ENCODE data around the gene FYTTD1. TPM values are rescaled to one million over a fixed set of nuclear protein-coding genes. Genes with fewer than 3 reads are reported as not detected.

Gene FYTTD1
- total RNA-seq, 1 donor from 2014 or later, result 89.1 TPM

GRCh38 chr3:197791892-197792647, 42.4 kb downstream of the FYTTD1 start:
- Mint-ChIP-seq H3K4me3 (ENCODE audit: unreplicated experiment) (peak overlapping the region; percentile 95), H3K9me3 (ENCODE audit: unreplicated experiment) (no peaks in the 10 kb centered on the region), H3K27ac (ENCODE audit: unreplicated experiment) (peak overlapping the region; percentile 92), H3K4me1 (ENCODE audit: low read depth, unreplicated experiment) (no peaks in the 10 kb centered on the region), H3K36me3 (ENCODE audit: low read depth, unreplicated experiment) (peaks cover 2% of the 10 kb centered on the region), H3K27me3 (ENCODE audit: low read depth, unreplicated experiment) (no peaks in the 10 kb centered on the region)
- H3K9ac ChIP-seq (ENCODE audit: low read length), result peak overlapping the region; percentile 98
- H2AFZ ChIP-seq (ENCODE audit: low read depth, low read length), result peak overlapping the region; percentile 84
- H3K9me3 ChIP-seq (ENCODE audit: insufficient read depth, low read depth, low read length), result no peaks in the 10 kb centered on the region
- peaks cover 43% of the 10 kb centered on the region for H4K20me1 ChIP-seq (ENCODE audit: insufficient read depth, low read length)
- H3K27me3 ChIP-seq (ENCODE audit: insufficient read depth, low read length), result no peaks in the 10 kb centered on the region
- peak overlapping the region; percentile 99 for H3K4me2 ChIP-seq (ENCODE audit: low read length)
- peaks cover 5% of the 10 kb centered on the region for H3K4me1 ChIP-seq (ENCODE audit: insufficient read depth, low read length)
- peak overlapping the region; percentile 96 for H3K4me3 ChIP-seq (ENCODE audit: insufficient read depth, low read depth, low read length)
- DNase-seq (ENCODE audit: low read depth) (peak; percentile 16), FAIRE-seq (no peak)
- H3K36me3 ChIP-seq (ENCODE audit: insufficient read depth, low read length), result no peaks in the 10 kb centered on the region
- peaks cover 57% of the 10 kb centered on the region for H3K79me2 ChIP-seq (ENCODE audit: insufficient read depth, low read length)
- peak overlapping the region; percentile 96 for H3K27ac ChIP-seq (ENCODE audit: low read depth, low read length)
- TF ChIP-seq CTCF (IDR thresholded peaks at IDR 0.05; ENCODE audit: insufficient read depth, low read depth, low read length) (no peak), EZH2 (IDR thresholded peaks at IDR 0.05; ENCODE audit: insufficient read depth, low read length) (no peak)

- TF ChIP-seq EZH2 (IDR thresholded peaks at IDR 0.05; ENCODE audit: insufficient read depth, low read length) (no peak), CTCF (IDR thresholded peaks at IDR 0.05; ENCODE audit: insufficient read depth, low read depth, low read length) (no peak)
- FAIRE-seq, result no peak
- Mint-ChIP-seq H3K4me3 (ENCODE audit: unreplicated experiment) (peak overlapping the region; percentile 62), H3K27ac (ENCODE audit: unreplicated experiment) (no peak overlapping the region), H3K27me3 (ENCODE audit: low read depth, unreplicated experiment) (no peaks in the 10 kb centered on the region), H3K4me1 (ENCODE audit: low read depth, unreplicated experiment) (peaks cover 2% of the 10 kb centered on the region), H3K9me3 (ENCODE audit: unreplicated experiment) (no peaks in the 10 kb centered on the region), H3K36me3 (ENCODE audit: low read depth, unreplicated experiment) (no peaks in the 10 kb centered on the region)
- H3K27ac ChIP-seq (ENCODE audit: low read depth, low read length), result no peak overlapping the region
- H3K4me2 ChIP-seq (ENCODE audit: low read length), result peak overlapping the region; percentile 69
- no peak overlapping the region for H2AFZ ChIP-seq (ENCODE audit: low read depth, low read length)
- peaks cover 5% of the 10 kb centered on the region for H3K4me1 ChIP-seq (ENCODE audit: insufficient read depth, low read length)
- DNase-seq (ENCODE audit: low read depth), result peak; percentile 41
- H3K36me3 ChIP-seq (ENCODE audit: insufficient read depth, low read length), result no peaks in the 10 kb centered on the region
- no peak overlapping the region for H3K4me3 ChIP-seq (ENCODE audit: insufficient read depth, low read depth, low read length)
- no peaks in the 10 kb centered on the region for H3K9me3 ChIP-seq (ENCODE audit: insufficient read depth, low read depth, low read length)
- H3K9ac ChIP-seq (ENCODE audit: low read length), result peak overlapping the region; percentile 9
- peaks cover 54% of the 10 kb centered on the region for H4K20me1 ChIP-seq (ENCODE audit: insufficient read depth, low read length)
- H3K27me3 ChIP-seq (ENCODE audit: insufficient read depth, low read length), result no peaks in the 10 kb centered on the region
- H3K79me2 ChIP-seq (ENCODE audit: insufficient read depth, low read length), result peaks cover 69% of the 10 kb centered on the region
Measured at GRCh38 chr3:197793247-197793646, 43.6 kb downstream of the FYTTD1 start.

- Histone ChIP-seq H2AFZ (ENCODE audit: low read depth, low read length) (no peak overlapping the region), H3K79me2 (ENCODE audit: insufficient read depth, low read length) (peaks cover 78% of the 10 kb centered on the region), H3K27ac (ENCODE audit: low read depth, low read length) (no peak overlapping the region), H3K4me2 (ENCODE audit: low read length) (no peak overlapping the region), H3K27me3 (ENCODE audit: insufficient read depth, low read length) (no peaks in the 10 kb centered on the region), H3K4me3 (ENCODE audit: insufficient read depth, low read depth, low read length) (no peak overlapping the region), H3K9ac (ENCODE audit: low read length) (no peak overlapping the region), H3K4me1 (ENCODE audit: insufficient read depth, low read length) (peaks cover 9% of the 10 kb centered on the region), H3K36me3 (ENCODE audit: insufficient read depth, low read length) (no peaks in the 10 kb centered on the region), H3K9me3 (ENCODE audit: insufficient read depth, low read depth, low read length) (no peaks in the 10 kb centered on the region), H4K20me1 (ENCODE audit: insufficient read depth, low read length) (peaks cover 63% of the 10 kb centered on the region)
- DNase-seq (ENCODE audit: low read depth) (no peak), FAIRE-seq (no peak)
- TF ChIP-seq EZH2 (IDR thresholded peaks at IDR 0.05; ENCODE audit: insufficient read depth, low read length), result no peak
- no peak for TF ChIP-seq CTCF (IDR thresholded peaks at IDR 0.05; ENCODE audit: insufficient read depth, low read depth, low read length)
- Mint-ChIP-seq H3K36me3 (ENCODE audit: low read depth, unreplicated experiment) (no peaks in the 10 kb centered on the region), H3K27me3 (ENCODE audit: low read depth, unreplicated experiment) (no peaks in the 10 kb centered on the region), H3K9me3 (ENCODE audit: unreplicated experiment) (no peaks in the 10 kb centered on the region), H3K27ac (ENCODE audit: unreplicated experiment) (no peak overlapping the region), H3K4me1 (ENCODE audit: low read depth, unreplicated experiment) (peaks cover 6% of the 10 kb centered on the region), H3K4me3 (ENCODE audit: unreplicated experiment) (no peak overlapping the region)
Measured at GRCh38 chr3:197794115-197794514, 44.4 kb downstream of the FYTTD1 start.
